Measurements from ENCODE around the gene IL1A. TPM values are rescaled to one million over a fixed set of nuclear protein-coding genes. Genes with fewer than 3 reads are reported as not detected.

The IL1A gene
- total and polyA plus RNA-seq, 10 donors = 0.21 to 1.6 (median 0.69) TPM; not detected in 2

- H3K27me3 ChIP-seq (replicated peaks in 1 of 7) = no peaks in the 10 kb centered on the region
- peaks cover 0 to 8% (median 0%) of the 10 kb centered on the region in 6 donors for H3K4me1 ChIP-seq
- H3K36me3 ChIP-seq = no peaks in the 10 kb centered on the region
- no peak overlapping the region for H3K27ac ChIP-seq
- no peak for DNase-seq
- H3K4me3 ChIP-seq = no peak overlapping the region
- intact Hi-C loops (cut with DNase I; ENCODE audit: low total_unique reads) = no loop called here
- TF ChIP-seq CTCF (IDR thresholded peaks at IDR 0.05 in 8 of 11, conservative IDR thresholded peaks at IDR 0.05 in 3 of 11) (no peak), POLR2AphosphoS5 (IDR thresholded peaks at IDR 0.05) (no peak), POLR2A (IDR thresholded peaks at IDR 0.05) (no peak)
- H3K9me3 ChIP-seq = no peaks in the 10 kb centered on the region
Observed at GRCh38 chr2:112820343-112820742, 36.0 kb upstream of the IL1A start.

GRCh38 chr2:112819081-112819480 is 34.8 kb upstream of the IL1A start:
- no peaks in the 10 kb centered on the region for H3K27me3 ChIP-seq (replicated peaks in 1 of 7)
- TF ChIP-seq POLR2AphosphoS5 (IDR thresholded peaks at IDR 0.05) (no peak), CTCF (IDR thresholded peaks at IDR 0.05 in 8 of 11, conservative IDR thresholded peaks at IDR 0.05 in 3 of 11) (no peak), POLR2A (IDR thresholded peaks at IDR 0.05) (no peak)
- no peak overlapping the region for H3K4me3 ChIP-seq
- DNase-seq = no peak
- peaks cover 0 to 13% (median 0%) of the 10 kb centered on the region in 6 donors for H3K4me1 ChIP-seq
- no peaks in the 10 kb centered on the region for H3K36me3 ChIP-seq
- no peaks in the 10 kb centered on the region for H3K9me3 ChIP-seq
- intact Hi-C loops (cut with DNase I; ENCODE audit: low total_unique reads) = no loop called here
- WGBS, 5 donors = 79 to 99% (median 90%) methylated on average over 7 of the region's 7 CpGs
- no peak overlapping the region for H3K27ac ChIP-seq

GRCh38 chr2:112818094-112818902 is 34.0 kb upstream of the IL1A start:
- Histone ChIP-seq H3K27ac (peak overlapping the region in 1 of 8 donors; percentile 26), H3K4me1 (peaks cover 0 to 19% (median 3%) of the 10 kb centered on the region in 6 donors), H3K4me3 (no peak overlapping the region), H3K27me3 (replicated peaks in 1 of 7) (no peaks in the 10 kb centered on the region), H3K9me3 (no peaks in the 10 kb centered on the region), H3K36me3 (no peaks in the 10 kb centered on the region)
- WGBS, 5 donors = 74 to 83% (median 74%) methylated on average over 3 of the region's 3 CpGs
- intact Hi-C loops (cut with DNase I; ENCODE audit: low total_unique reads) = no loop called here
- no peak for DNase-seq
- TF ChIP-seq POLR2AphosphoS5 (IDR thresholded peaks at IDR 0.05) (no peak), POLR2A (IDR thresholded peaks at IDR 0.05) (no peak), CTCF (IDR thresholded peaks at IDR 0.05 in 8 of 11, conservative IDR thresholded peaks at IDR 0.05 in 3 of 11) (no peak)

- no peak overlapping the region for H3K4me3 ChIP-seq
- TF ChIP-seq POLR2A (IDR thresholded peaks at IDR 0.05) (no peak), CTCF (IDR thresholded peaks at IDR 0.05 in 8 of 11, conservative IDR thresholded peaks at IDR 0.05 in 3 of 11) (no peak), POLR2AphosphoS5 (IDR thresholded peaks at IDR 0.05) (no peak)
- H3K36me3 ChIP-seq = no peaks in the 10 kb centered on the region
- intact Hi-C loops (cut with DNase I; ENCODE audit: low total_unique reads) = no loop called here
- H3K4me1 ChIP-seq = peaks cover 8 to 30% (median 14%) of the 10 kb centered on the region in 6 donors
- no peak for DNase-seq
- H3K9me3 ChIP-seq = no peaks in the 10 kb centered on the region
- no peaks in the 10 kb centered on the region for H3K27me3 ChIP-seq (replicated peaks in 1 of 7)
- H3K27ac ChIP-seq = peak overlapping the region in 1 of 8 donors; percentile 27
- WGBS, 5 donors = 70 to 82% (median 80%) methylated on average over 4 of the region's 4 CpGs
Observed at GRCh38 chr2:112817082-112817689, 32.9 kb upstream of the IL1A start.
